GM12892 (cell line): ENCODE results near the gene TRIM16.
"Not testable (repeated sequence)": the region's sequence is repeated elsewhere in the genome, so short reads cannot be mapped to it uniquely, and the experiment has no call there.

Source experiments
- POLR2A ChIP-seq: IDR thresholded peaks from 2 replicates; pipeline ENCODE4 v1.6.1; 2011; ENCODE audit warnings: low read depth, low read length, control low read depth
- TAF1 ChIP-seq: IDR thresholded peaks from 2 replicates; pipeline ENCODE4 v1.6.1; 2011; ENCODE audit warnings: low read depth, mild to moderate bottlenecking, control low read depth, low read length, borderline replicate concordance

DNA sequence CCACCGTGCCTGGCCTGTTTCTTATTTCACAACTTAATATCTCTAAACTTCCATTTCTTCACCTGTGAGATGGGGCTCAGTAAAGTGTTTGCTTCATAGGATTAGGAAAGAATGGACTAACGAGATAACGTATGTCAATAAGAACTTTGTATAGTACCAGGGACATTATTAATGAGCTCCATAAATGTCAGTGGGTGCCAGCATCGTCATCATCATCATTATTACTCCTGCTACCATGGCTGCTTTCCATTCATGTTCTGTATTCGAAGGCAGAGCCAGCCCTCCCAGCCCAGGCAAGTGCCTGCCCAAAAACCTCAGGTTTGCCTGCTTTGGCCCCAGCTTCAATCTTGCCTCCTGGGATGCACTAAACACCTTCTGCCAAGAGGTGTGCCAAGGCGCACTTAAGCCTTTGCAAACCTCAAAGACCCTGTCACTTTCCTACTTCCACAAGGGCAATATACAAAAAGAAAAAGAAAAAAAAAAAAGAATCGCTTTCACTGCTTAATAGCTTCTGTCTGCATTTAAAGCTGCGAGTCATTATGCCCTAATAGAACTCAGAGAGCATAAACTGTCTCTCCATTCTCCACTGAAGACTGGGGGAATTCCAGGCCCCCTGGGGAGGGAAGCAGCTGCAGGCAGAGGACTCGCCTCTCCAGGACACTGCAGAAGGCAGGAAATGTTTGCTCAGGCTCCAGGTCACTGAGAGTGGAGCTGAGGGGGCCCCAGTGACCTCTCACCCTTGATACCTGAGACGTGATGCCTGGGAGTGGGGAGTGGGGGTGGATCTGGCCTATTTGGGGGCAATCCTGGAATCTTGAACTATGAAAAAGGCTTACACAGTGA lies 38.8 kb downstream of the TRIM16 start:
- not testable (repeated sequence) for TF ChIP-seq POLR2A, TAF1
